Stimulated activated CD4-positive, alpha-beta T cell treated with anti-CD3 and anti-CD28 coated beads, Interleukin-4, amount 100 ng/mL, for 48 hours (primary cell): ENCODE measurements around the gene FAM217A.
A peak's percentile ranks its signal among the peaks of the same experiment; 100 is the strongest.

Experiments used
- DNase-seq, 2 donors: peaks; one replicate each; pipeline ENCODE4 v3.0.0-alpha.2; 2020; ENCODE audit warnings: low read depth in 2 of 2

FAM217A gene

GRCh38 chr6:4084444-4085331, 5.8 kb upstream of the FAM217A start:
- DNase-seq = no peak

- DNase-seq = no peak
Measured at GRCh38 chr6:4074478-4075235, 4.3 kb downstream of the FAM217A start.

- DNase-seq = no peak
Measured at GRCh38 chr6:4071330-4071729, 7.6 kb downstream of the FAM217A start.

- DNase-seq = no peak
Measured at GRCh38 chr6:4069199-4069598, 9.7 kb downstream of the FAM217A start.

- no peak for DNase-seq
Measured at GRCh38 chr6:4067673-4068072, 11.3 kb downstream of the FAM217A start.

- no peak for DNase-seq
Measured at GRCh38 chr6:4066029-4066755, 12.7 kb downstream of the FAM217A start.

- DNase-seq = peak; percentile 28 to 29
Measured at GRCh38 chr6:4059115-4059777, 19.7 kb downstream of the FAM217A start.

GRCh38 chr6:4057036-4057435, 21.9 kb downstream of the FAM217A start:
- no peak for DNase-seq

- no peak for DNase-seq
Measured at GRCh38 chr6:4055420-4056041, 23.4 kb downstream of the FAM217A start.

- DNase-seq = no peak
Measured at GRCh38 chr6:4049246-4049645, 29.7 kb downstream of the FAM217A start.

- no peak for DNase-seq
Measured at GRCh38 chr6:4041480-4041879, 37.5 kb downstream of the FAM217A start.

- DNase-seq = no peak
Measured at GRCh38 chr6:4039348-4039747, 39.6 kb downstream of the FAM217A start.

- no peak for DNase-seq
Measured at GRCh38 chr6:4036581-4036980, 42.4 kb downstream of the FAM217A start.

- DNase-seq = no peak
Measured at GRCh38 chr6:4032475-4032874, 46.5 kb downstream of the FAM217A start.

- no peak for DNase-seq
Measured at GRCh38 chr6:4031442-4031841, 47.5 kb downstream of the FAM217A start.

GRCh38 chr6:4030669-4031068, 48.3 kb downstream of the FAM217A start:
- no peak for DNase-seq

GRCh38 chr6:4029687-4030086, 49.2 kb downstream of the FAM217A start:
- DNase-seq = no peak

- DNase-seq = no peak
Measured at GRCh38 chr6:4028051-4028450, 50.9 kb downstream of the FAM217A start.

GRCh38 chr6:4025681-4026080, 53.3 kb downstream of the FAM217A start:
- DNase-seq = no peak

- DNase-seq = no peak
Measured at GRCh38 chr6:4023240-4023639, 55.7 kb downstream of the FAM217A start.
